T-helper 22 cell (primary cell): ENCODE measurements around the gene KDM2B.
A peak's percentile ranks its signal among the peaks of the same experiment; 100 is the strongest.
"Not testable (repeated sequence)": the region's sequence is repeated elsewhere in the genome, so short reads cannot be mapped to it uniquely, and the experiment has no call there.

ENCODE experiments used
- DNase-seq: peaks from one replicate; pipeline ENCODE4 v3.0.0-alpha.2; 2020; ENCODE audit warnings: low read depth

KDM2B gene

GRCh38 chr12:121503395-121503794 is 77.4 kb downstream of the KDM2B start:
- no peak for DNase-seq

GRCh38 chr12:121501946-121502345 is 78.9 kb downstream of the KDM2B start:
- no peak for DNase-seq

- DNase-seq, result peak; percentile 37
Measured at GRCh38 chr12:121499929-121500793, 80.7 kb downstream of the KDM2B start.

- DNase-seq, result no peak
Measured at GRCh38 chr12:121495746-121496145, 85.1 kb downstream of the KDM2B start.

- DNase-seq, result peak; percentile 13
Measured at GRCh38 chr12:121494093-121494787, 86.6 kb downstream of the KDM2B start.

GRCh38 chr12:121490401-121491281 is 90.2 kb downstream of the KDM2B start:
- DNase-seq, result no peak

GRCh38 chr12:121489874-121490273 is 90.9 kb downstream of the KDM2B start:
- DNase-seq, result no peak

- no peak for DNase-seq
Measured at GRCh38 chr12:121484967-121485366, 95.9 kb downstream of the KDM2B start.

GRCh38 chr12:121484564-121484963 is 96.3 kb downstream of the KDM2B start:
- DNase-seq, result not testable (repeated sequence)

- DNase-seq, result no peak
Measured at GRCh38 chr12:121483949-121484348, 96.9 kb downstream of the KDM2B start.

GRCh38 chr12:121476477-121476876 is 104.3 kb downstream of the KDM2B start:
- no peak for DNase-seq

GRCh38 chr12:121475279-121475678 is 105.5 kb downstream of the KDM2B start:
- DNase-seq, result no peak

GRCh38 chr12:121472150-121472905 is 108.5 kb downstream of the KDM2B start:
- DNase-seq, result no peak

GRCh38 chr12:121470751-121471150 is 110.1 kb downstream of the KDM2B start:
- no peak for DNase-seq

- no peak for DNase-seq
Measured at GRCh38 chr12:121468499-121468801, 112.4 kb downstream of the KDM2B start.

GRCh38 chr12:121467638-121468498 is 113.0 kb downstream of the KDM2B start:
- no peak for DNase-seq

- DNase-seq, result peak; percentile 81
Measured at GRCh38 chr12:121466794-121467637, 113.8 kb downstream of the KDM2B start.

- DNase-seq, result peak; percentile 19
Measured at GRCh38 chr12:121465921-121466793, 114.7 kb downstream of the KDM2B start.

- no peak for DNase-seq
Measured at GRCh38 chr12:121464331-121464730, 116.5 kb downstream of the KDM2B start.
